Suprapubic skin (tissue), 4 donors: Measurements from ENCODE around the gene ZNF575. TPM values are rescaled to one million over a fixed set of nuclear protein-coding genes. Genes with fewer than 3 reads are reported as not detected.

ENCODE experiments used
- DNase-seq, 2 donors: peaks; one replicate each; pipeline ENCODE4 v3.0.0-alpha.2; 2019; ENCODE audit warnings: low spot score in 2 of 2
- H3K27ac ChIP-seq: fragments of 200-600 bp; sonication (generic); one replicate; pipeline ENCODE4 v1.5.1; 2019
- H3K27me3 ChIP-seq: fragments of 200-600 bp; sonication (generic); one replicate; pipeline ENCODE4 v1.5.1; 2019
- H3K36me3 ChIP-seq: fragments of 200-600 bp; sonication (generic); one replicate; pipeline ENCODE4 v1.5.1; 2019
- H3K4me1 ChIP-seq: fragments of 200-600 bp; sonication (generic); one replicate; pipeline ENCODE4 v1.5.1; 2019
- H3K4me3 ChIP-seq: fragments of 200-600 bp; sonication (generic); one replicate; pipeline ENCODE4 v1.5.1; 2019; ENCODE audit warnings: mild to moderate bottlenecking
- H3K9me3 ChIP-seq: fragments of 200-600 bp; sonication (generic); one replicate; pipeline ENCODE4 v1.5.1; 2019
- EP300 ChIP-seq: sonication (generic); formaldehyde crosslinking; IDR thresholded peaks from one replicate; pipeline ENCODE4 v1.6.1; 2017; ENCODE audit warnings: antibody characterized with exemption
- POLR2A ChIP-seq, 2 donors: fragments of 450-650 bp; IDR thresholded peaks; one replicate each; pipeline ENCODE4 v1.6.1; 2017; ENCODE audit warnings: antibody characterized with exemption in 2 of 2, mild to moderate bottlenecking in 2 of 2, moderate library complexity in 2 of 2
- POLR2AphosphoS5 ChIP-seq, 3 donors: sonication (generic); formaldehyde crosslinking; IDR thresholded peaks; one replicate each; pipeline ENCODE4 v1.6.1; 2017; ENCODE audit warnings: antibody characterized with exemption in 3 of 3
- whole genome bisulfite sequencing: methylation state at CpG from one replicate; pipeline ENCODE4 v1.1.5; 2018; 5-methylcytosine and 5-hydroxymethylcytosine counted together
- total RNA-seq, 4 donors: library from RNA; depleted of rRNA; stranded (reverse); fragments of >200 nt; gene quantifications; one replicate each; pipeline ENCODE4 v1.1.0, GENCODE V29; 2016
- TF ChIP-seq, protein P1 (sequence below), 2 donors: fragments of 200-600 bp in 1 of 2; fragments of 450-650 bp in 1 of 2; sonication (generic) in 1 of 2; IDR thresholded peaks; one replicate each; pipeline ENCODE4 v1.5.1; 2016 to 2019; ENCODE audit warnings: antibody characterized with exemption in 2 of 2, mild to moderate bottlenecking in 1 of 2, moderate library complexity in 1 of 2

The ZNF575 gene
- total RNA-seq, 4 donors from 2014 or later = 0.52 to 2.4 (median 0.92) TPM

DNA sequence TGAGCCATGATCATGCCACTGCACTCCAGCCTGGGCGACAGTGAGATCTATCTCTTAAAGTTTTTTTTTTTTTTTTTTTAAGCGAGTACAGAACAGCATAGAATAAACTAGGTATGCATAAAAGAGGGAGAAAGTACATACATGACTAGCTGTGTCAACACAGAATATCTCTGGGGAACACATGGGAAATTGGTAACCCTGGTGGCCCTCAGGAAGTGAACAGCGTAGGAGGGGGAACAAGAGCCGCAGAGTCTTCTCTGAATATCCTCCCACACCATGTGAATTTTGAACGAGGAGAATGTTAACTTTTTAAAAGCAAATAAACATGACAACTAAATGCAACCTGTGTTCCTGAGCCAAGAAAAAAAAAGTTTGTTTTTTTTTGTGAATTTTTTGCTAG lies 43.7 kb upstream of the ZNF575 start:
- 65% methylated on average over 5 of the region's 5 CpGs for WGBS
- Histone ChIP-seq H3K9me3 (no peaks in the 10 kb centered on the region), H3K4me3 (no peak overlapping the region), H3K4me1 (no peaks in the 10 kb centered on the region), H3K36me3 (peaks cover 19% of the 10 kb centered on the region), H3K27ac (no peak overlapping the region), H3K27me3 (no peaks in the 10 kb centered on the region)
- TF ChIP-seq POLR2A (IDR thresholded peaks at IDR 0.05) = no peak
- TF ChIP-seq, protein P1, sequence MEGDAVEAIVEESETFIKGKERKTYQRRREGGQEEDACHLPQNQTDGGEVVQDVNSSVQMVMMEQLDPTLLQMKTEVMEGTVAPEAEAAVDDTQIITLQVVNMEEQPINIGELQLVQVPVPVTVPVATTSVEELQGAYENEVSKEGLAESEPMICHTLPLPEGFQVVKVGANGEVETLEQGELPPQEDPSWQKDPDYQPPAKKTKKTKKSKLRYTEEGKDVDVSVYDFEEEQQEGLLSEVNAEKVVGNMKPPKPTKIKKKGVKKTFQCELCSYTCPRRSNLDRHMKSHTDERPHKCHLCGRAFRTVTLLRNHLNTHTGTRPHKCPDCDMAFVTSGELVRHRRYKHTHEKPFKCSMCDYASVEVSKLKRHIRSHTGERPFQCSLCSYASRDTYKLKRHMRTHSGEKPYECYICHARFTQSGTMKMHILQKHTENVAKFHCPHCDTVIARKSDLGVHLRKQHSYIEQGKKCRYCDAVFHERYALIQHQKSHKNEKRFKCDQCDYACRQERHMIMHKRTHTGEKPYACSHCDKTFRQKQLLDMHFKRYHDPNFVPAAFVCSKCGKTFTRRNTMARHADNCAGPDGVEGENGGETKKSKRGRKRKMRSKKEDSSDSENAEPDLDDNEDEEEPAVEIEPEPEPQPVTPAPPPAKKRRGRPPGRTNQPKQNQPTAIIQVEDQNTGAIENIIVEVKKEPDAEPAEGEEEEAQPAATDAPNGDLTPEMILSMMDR (IDR thresholded peaks at IDR 0.05) = no peak
- no peak for TF ChIP-seq POLR2AphosphoS5 (IDR thresholded peaks at IDR 0.05)
- no peak for TF ChIP-seq EP300
- no peak for DNase-seq

DNA sequence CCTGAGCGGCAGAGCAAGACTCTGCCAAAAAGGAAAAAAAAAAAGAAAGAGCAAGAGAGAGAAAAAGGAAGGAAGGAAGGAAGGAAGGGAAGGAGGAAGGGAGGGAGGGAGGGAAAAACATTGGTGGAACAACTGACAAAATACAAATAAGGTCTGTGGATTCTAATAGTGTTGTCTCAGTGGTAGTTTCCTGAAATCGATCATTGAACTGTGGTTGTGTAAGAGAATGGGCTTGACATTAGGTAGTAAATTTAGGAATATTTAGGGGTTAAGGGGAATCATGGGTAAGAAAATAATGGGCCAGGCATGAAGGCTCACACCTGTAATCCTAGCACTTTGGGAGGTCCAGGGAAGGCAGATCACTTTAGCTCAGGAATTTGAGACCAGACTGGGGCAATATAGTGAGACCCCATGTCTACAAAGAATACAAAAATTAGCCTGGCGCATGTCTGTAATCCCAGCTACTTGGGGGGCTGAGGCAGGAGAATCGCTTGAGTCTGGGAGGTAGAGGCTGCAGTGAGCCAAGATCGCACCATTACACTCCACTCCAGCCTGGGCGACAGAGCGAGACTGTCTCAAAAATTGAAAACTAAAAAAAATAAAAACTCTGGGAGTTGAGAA lies 42.9 kb upstream of the ZNF575 start:
- Histone ChIP-seq H3K27ac (no peak overlapping the region), H3K36me3 (peaks cover 27% of the 10 kb centered on the region), H3K4me3 (no peak overlapping the region), H3K27me3 (no peaks in the 10 kb centered on the region), H3K4me1 (no peaks in the 10 kb centered on the region), H3K9me3 (no peaks in the 10 kb centered on the region)
- DNase-seq = no peak
- 97% methylated on average over 7 of the region's 7 CpGs for WGBS
- TF ChIP-seq POLR2AphosphoS5 (IDR thresholded peaks at IDR 0.05) = no peak

DNA sequence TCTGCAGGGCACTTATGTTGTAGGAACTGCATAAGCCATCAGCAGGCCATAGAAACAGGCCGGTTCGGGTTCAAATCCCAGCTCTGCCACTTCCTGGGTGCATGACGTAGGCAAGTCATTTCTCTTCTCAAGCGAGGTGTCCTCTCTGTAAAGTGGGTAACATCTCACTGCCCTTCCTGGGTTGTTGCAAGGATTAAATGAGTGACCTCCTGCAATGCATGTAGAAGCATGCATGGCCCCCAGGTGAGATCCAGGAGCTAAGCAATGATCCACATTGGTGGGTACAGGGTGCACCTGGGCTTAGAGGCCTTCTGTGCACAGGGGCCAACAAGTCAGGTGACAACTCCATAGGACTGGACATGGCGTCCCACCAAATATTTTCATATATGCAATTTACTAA lies 42.2 kb upstream of the ZNF575 start:
- Histone ChIP-seq H3K4me3 (no peak overlapping the region), H3K27ac (no peak overlapping the region), H3K36me3 (peaks cover 33% of the 10 kb centered on the region), H3K9me3 (no peaks in the 10 kb centered on the region), H3K4me1 (no peaks in the 10 kb centered on the region), H3K27me3 (no peaks in the 10 kb centered on the region)
- no peak for DNase-seq
- 100% methylated on average over 4 of the region's 5 CpGs for WGBS
- TF ChIP-seq, protein P1 (IDR thresholded peaks at IDR 0.05) = no peak
- TF ChIP-seq EP300 (no peak), POLR2A (IDR thresholded peaks at IDR 0.05) (no peak), POLR2AphosphoS5 (IDR thresholded peaks at IDR 0.05) (no peak)

DNA sequence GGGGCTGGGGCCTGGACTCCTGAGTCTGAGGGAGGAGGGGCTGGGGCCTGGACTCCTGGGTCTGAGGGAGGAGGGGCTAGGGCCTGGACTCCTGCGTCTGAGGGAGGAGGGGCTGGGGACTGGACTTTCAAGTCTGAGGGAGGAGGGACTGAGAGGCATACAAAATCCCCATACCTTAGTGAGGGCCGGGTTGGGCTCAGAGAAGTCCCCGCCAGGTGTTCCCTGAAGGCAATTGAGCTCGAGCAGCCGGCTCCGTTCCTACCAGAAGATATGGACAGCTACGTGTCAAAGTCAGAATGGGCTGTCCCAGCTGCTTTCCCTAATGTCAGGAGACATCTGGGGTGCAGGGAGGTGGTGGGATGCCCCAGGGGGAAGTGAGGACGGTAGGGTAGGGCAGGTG lies 37.9 kb upstream of the ZNF575 start:
- Histone ChIP-seq H3K27ac (no peak overlapping the region), H3K9me3 (no peaks in the 10 kb centered on the region), H3K4me1 (no peaks in the 10 kb centered on the region), H3K4me3 (no peak overlapping the region), H3K36me3 (peaks cover 57% of the 10 kb centered on the region), H3K27me3 (no peaks in the 10 kb centered on the region)
- no peak for DNase-seq
- 65% methylated on average over 8 of the region's 8 CpGs for WGBS
- TF ChIP-seq EP300 (no peak), POLR2AphosphoS5 (IDR thresholded peaks at IDR 0.05) (no peak), POLR2A (IDR thresholded peaks at IDR 0.05) (no peak)
- TF ChIP-seq, protein P1 (IDR thresholded peaks at IDR 0.05) = no peak

DNA sequence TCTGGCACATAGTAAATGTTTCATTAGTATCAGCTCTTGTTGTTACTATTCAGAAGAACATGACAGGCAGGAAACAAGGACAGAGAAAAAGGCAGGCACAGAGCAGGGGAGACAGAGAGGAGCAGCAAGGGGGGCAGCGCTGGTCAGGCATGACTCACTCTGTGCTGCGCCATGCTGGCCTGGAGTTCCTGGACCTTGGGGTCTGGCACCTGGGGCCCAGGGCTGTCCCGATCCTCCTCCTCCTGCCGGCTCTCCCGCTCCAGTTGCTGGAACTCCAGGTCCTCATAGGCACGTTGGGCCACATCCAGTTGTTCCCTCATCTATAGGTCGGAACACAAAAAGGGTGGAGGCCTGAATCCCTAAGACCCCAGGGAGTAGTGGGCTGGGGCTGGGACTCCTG lies 36.0 kb upstream of the ZNF575 start:
- peaks cover 3% of the 10 kb centered on the region for H3K4me1 ChIP-seq
- no peak for DNase-seq
- no peak overlapping the region for H3K27ac ChIP-seq
- H3K4me3 ChIP-seq = no peak overlapping the region
- no peaks in the 10 kb centered on the region for H3K27me3 ChIP-seq
- no peaks in the 10 kb centered on the region for H3K9me3 ChIP-seq
- no peak for TF ChIP-seq POLR2AphosphoS5 (IDR thresholded peaks at IDR 0.05)
- TF ChIP-seq EP300 = no peak
- TF ChIP-seq, protein P1 (IDR thresholded peaks at IDR 0.05) = no peak
- no peak for TF ChIP-seq POLR2A (IDR thresholded peaks at IDR 0.05)
- 90% methylated on average over 7 of the region's 7 CpGs for WGBS
- peaks cover 51% of the 10 kb centered on the region for H3K36me3 ChIP-seq
